GM21367 (cell line): ENCODE results near the gene WNT3A.
"Not testable (repeated sequence)": the region's sequence is repeated elsewhere in the genome, so short reads cannot be mapped to it uniquely, and the experiment has no call there.

Experiments
- ATAC-seq: cut with Tn5 transposase; IDR thresholded peaks from one replicate; pipeline ENCODE4 v1.9.1; 2021; ENCODE audit not compliant: unreplicated experiment

WNT3A gene

DNA sequence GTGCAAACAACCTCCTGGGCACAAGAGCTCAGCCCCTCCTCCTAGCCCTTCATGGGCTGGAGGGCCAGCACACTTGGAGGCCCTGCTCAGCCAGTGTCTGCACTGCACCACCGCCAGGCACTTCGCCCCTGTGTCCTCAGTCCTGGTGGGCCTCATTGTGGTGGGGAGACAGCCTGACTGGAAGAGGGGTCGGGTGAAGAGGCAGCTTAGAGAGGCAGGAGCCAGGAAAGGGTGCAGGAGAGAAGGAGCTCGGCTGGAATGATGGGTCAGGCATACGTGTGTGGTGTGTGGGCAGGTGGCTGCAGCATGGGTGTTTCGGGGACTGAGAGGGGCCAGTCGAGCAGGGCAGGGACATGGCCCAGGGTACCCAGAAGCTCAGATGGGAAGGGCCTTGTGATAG is 4.1 kb downstream of the WNT3A start:
- ATAC-seq = no peak

DNA sequence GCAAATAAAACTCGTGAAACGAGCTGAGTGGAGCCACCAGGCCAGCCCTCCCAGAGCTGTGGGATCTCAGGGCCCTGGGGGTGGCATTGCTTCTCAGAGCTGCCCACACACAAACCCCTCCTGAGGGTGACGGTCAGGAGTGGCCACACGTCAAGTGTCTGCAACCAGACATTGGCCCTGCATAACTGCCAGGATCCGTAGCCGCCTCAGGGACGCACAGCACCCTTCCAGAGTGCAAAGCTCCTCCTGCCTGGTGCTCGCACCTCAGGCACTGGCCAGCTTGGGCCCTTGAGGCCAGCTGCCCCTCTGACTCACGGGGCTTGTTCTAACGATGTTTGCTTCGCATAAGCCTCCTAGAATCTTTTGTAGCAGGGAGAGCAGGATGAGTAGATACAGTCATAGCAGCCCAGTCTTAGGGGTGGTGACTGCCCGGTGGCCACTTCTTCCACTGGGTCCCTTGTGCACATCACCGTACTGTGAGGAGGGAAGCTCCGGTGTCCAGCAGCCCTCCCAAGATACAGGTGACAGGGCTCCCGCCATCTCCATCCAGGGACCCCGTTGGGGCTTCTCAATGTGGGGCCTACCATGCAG is 5.0 kb downstream of the WNT3A start:
- ATAC-seq = no peak

DNA sequence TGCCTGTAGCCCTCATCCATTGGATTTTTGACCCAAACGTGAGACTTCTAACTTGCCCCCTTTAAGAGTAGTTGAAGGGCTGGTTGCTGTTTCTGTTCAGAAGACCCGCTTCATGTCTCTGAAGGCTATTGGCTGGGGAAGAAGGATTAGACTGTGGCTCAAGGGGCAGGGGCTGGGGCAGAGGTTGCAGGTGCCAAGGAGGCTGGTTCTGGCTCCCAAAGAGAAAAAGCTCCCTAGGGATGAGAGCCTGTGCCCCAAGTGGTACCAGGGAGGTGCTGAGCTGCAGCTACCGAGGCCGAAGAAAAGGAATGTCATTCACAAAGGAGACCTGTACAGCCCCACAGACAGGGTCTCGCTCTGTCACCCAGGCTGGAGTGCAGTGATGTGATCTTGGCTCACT is 5.8 kb downstream of the WNT3A start:
- no peak for ATAC-seq

DNA sequence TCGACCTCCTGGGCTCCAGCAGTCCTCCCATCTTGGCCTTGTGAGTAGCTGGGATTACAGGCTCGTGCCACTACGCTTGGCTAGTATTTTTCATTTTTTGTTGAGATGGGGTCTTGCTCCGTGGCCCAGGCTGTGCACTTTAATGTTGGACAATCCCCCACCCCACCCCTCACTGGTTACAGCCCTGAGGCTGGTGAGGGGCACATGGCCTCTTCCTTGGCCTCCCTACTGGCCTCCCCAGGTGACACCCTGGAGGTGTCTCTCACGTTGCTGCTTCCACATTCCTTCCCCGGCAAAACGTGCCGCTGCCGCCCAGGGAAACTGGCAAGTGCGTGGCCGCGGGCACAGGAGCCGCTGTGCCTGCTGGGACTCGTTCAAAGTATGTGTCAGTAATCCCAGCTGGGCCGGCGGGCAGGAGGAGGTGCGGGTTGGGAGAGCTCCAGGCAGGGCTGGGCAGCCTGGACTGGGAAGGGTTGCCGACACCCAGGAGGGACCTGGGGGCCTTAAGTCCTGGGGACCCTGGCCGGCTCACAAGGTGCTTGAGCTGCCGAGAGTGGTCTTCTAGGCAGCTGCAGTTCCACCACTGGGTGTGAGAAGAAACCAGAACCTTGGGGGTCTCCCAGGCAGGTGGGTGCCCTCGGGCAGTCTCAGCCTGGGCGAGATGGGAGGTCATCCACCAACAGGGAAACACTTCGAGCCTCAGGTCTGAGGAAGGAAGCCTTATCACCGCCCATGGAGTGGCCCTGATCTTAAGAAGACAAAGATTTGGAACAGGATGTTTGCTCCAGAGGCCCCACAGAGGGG is 6.5 kb downstream of the WNT3A start:
- no peak for ATAC-seq

DNA sequence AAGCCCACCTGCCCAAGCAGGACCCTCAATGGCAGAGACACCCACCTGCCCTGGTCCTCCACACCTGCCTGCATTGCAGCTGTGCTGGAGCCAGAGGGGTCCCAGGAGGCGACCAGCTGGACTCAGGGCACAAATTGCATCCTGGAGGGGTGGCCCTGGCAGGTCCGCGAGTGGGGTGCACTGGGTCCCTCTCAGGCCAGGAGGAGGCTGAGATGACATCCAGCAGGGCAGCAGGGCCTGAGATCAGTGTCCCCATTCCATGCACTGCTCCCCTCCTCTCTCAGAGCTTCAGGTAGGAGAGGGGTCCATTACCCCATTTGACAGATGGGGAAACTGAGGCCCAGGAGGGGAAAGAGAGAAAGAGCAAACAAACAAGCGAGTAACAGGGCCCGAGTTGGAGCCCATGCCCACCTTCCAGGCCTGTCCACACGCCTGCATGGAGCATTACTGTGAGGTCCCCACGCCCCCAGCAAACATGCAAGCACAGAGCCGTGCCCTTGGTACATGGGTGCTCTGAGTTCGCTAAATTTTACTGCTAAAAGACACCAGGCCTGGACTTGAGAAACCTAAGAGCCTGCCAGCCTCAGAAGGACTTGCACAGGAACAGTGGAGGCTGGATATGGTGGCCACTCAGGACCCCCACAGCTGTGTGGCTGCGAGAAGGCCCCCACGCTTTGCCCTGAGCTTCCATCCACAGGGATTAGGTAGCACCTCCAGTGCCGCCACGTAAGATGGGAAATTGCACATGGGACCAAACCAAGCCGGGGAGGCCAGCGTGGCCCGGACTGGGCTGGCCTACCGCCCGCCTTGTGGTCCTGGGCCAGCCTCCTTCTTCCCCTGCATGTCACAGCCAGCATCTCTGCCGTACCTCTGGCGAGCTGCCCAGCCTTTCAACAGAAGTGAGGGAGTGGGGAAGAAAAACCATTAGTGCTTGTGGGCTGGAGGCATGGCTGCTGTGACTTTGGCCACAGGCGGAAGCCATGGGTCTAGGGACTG is 7.4 kb downstream of the WNT3A start:
- no peak for ATAC-seq

DNA sequence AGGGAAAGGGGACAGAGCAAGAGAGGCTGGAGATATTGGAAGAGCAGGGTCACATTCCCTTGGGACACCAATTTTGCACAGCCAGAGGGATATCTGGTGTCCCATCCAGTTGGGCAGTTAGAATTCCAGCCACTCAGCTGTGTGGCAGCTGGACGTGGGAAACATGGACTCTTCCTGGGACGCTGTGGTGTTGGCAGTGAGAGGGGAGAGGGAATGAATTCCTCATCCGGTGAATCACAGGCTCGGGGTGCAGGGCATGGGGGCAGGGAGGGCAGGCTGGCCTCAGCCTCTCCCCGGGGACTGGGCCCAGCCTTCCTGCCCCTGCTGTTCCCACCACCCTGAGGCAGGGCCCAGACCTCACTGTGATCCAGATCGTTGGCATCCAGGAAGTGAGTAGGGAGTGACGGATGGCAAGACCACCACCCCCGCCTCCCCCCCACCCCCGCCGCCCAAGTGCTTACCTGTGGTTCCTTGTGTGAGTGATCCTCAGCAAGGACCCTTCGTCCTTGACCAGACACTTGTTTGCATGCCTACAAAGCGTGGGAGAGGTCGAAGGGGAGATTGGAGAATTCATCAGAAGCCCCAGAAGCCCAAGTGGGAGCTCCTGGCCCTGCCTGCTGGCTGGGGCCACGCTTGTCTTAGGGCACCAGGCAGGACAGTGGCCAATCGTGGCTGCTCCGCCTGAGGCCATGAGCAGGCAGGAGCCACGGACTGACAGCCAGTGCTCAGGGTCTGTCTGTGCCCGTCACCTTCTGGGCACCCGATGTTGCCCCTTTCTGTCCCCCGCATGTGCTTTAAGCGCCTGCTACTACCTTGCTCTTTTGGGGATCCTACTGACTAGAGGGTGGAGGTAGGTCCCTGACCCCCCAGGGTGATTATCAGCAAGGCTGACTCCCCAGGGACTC is 8.7 kb downstream of the WNT3A start:
- ATAC-seq = no peak

DNA sequence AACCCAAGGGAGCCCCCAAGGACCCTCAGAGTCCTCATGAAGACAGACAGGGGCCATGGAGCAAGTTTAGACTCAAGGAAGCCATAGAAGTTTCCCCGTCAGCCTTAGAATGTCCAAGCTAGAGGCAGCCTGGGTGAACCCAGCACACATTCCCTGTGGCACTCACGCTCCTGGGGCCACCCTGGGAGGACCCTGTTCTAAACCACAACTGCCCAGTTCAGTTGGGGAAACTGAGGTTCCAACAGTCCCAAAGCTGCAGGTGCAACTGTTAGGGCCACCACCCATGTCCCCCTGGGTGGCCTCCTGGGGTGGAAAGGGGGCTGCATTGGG is 9.3 kb downstream of the WNT3A start:
- no peak for ATAC-seq

DNA sequence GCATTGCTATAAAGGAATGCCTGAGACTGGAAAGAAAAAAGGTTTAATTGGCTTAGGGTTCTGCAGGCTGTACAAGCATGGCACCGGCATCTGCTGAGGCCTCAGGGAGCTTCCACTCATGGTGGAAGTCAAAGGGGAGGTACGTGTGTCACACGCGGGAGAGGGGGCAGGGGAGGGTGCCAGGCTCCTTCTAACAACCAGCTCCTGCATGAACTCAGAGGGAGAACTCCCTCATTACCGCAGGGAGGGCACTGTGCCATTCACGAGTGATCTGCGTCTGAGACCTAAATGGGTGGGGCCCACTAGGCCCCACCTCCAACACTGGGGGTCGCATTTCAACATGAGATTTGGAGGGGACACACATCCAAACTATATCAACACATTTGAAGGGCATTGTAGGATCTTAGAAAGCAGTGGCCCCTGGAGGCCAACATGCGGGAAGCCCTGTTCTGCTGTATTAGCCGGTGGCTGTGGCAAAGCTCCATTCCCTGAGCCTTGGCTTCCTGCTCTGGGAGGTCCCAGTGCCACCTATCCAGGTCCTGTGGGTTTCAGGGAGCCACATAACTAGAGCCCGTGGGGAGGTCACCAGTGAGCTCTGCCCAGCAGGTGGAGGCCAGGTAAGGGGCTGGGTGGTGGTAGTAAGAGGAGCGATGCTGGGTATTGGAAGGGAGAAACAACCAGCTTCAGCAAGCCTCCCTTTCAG is 10.0 kb downstream of the WNT3A start:
- ATAC-seq = no peak

DNA sequence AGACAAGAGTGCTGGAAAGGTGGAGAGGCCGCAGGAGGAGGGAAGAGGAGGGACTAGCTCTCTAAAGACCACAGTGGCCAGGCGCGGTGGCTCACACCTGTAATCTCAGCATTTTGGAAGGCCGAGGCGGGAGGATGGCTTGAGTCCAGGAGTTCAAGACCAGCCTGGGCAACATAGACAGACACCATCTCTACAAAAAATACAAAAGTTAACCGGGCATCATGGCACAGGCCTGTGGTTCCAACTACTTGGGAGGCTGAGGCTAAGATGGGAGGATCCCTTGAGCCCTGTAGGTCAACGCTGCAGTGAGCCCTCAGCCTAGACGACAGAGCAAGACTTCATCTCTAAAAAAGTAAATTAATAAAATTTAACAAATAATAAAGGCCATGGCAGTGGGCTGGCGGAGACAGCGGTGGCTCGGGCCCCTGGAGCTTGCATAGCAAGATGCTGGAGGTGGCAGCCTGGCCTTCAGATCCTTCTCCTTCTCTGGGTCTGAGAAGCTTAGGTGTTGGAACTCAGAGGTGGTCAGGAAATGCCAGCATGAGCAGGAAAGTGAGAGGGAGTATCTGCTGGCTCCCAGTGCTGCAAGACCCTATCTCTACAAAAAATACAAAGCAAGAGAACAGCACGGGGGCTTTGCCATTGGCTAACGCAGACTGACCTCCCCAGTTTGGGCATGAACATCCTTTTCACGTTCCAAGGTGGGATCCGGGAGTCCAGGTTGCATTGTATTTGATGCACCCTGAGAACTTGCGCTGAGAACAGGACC is 10.7 kb downstream of the WNT3A start:
- ATAC-seq = no peak

DNA sequence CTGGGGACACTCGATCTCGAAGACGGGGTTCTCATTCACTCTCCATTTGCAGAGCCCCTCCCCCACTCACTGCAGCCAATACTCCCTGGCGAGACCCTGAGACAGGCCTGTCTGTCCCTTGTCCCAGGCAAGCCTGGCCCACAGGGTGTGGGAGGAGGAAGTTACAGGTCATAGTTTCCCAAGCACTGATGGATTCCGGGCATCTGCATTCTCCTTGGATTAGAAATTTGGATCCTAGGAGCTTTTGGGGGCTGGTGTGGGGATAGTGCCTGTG is 11.3 kb downstream of the WNT3A start:
- ATAC-seq = no peak

DNA sequence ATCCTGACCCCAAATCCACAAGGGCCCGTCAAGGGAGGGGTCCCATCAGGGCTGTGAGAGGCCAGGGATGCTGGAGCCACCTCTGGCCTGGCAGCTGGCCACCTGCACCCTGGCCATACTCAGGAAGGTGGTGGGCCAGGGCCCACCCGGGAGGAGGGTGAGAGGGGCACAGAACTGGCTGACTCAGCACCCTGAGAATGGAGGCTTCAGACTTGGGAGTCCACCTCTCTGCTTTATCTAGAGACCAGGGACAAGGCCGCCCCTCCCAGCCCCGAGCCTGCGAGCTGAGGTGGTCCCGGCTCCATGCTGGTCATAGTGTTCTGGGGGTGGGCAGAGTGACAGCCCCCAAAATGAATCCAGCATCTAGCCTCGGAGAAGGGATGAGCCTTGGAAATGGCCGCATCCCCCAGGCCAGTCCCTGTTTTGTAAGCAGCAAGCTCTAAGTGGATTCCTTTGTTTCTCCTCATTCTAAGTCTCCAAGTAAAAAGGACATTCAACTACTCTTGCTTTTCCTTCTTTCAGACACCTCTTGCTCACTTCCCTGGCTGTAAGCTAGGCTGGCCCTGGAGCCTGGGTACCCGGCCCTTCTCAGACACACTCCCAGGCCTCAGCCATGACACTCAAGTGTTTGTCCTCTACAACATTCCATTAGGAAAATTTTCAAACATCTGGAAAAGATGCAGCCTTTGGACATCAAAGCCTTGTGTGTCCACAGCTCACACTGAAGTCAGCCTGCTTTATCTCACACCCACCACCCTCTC is 12.3 kb downstream of the WNT3A start:
- no peak for ATAC-seq

DNA sequence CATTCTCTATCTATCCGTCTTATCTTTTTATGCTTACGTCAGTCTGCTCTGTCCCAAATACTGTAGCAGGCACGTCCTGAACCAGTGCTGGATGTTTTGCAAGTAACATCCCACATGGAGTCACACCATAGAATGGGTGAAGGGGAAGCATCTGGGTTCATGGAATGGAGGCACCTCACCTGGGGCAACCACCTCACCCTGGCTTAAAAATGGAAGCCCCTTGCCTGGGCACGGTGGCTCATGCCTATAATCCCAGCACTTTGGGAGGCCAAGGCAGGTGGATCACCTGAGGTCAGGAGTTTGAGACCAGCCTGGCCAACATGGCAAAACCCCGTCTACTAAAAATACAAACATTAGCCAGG is 12.9 kb downstream of the WNT3A start:
- ATAC-seq = not testable (repeated sequence)

DNA sequence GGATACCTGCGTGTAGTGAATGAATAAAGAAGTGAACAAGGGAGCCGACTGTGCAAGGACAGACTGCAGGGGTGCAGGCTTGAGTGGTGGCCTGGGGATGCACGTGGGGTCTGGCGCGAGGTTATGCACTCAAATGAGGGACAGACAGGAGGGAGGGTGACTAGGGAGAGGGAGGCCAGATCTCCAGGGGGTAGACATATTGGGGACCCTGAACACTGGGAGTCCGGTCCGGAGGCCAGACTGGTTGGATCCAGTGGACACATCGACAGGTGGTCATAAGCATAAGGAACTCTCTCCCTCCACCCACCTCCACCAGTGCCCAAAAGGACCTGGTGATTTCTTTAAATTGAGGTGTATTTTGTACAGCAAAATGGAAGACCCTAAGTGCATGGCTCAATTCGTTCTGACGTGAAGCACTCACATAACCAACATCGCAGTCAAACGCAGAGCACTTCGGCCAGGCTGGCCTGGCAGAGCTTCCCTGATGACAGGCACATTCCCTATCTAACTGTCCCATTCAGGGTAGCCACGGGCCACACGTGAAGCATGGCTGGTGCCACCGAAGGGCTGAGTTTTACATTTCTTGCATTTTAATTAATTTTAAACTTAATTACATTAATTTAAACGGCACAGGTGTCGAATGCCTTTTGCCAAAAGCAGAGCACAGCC is 14.0 kb downstream of the WNT3A start:
- ATAC-seq = no peak

DNA sequence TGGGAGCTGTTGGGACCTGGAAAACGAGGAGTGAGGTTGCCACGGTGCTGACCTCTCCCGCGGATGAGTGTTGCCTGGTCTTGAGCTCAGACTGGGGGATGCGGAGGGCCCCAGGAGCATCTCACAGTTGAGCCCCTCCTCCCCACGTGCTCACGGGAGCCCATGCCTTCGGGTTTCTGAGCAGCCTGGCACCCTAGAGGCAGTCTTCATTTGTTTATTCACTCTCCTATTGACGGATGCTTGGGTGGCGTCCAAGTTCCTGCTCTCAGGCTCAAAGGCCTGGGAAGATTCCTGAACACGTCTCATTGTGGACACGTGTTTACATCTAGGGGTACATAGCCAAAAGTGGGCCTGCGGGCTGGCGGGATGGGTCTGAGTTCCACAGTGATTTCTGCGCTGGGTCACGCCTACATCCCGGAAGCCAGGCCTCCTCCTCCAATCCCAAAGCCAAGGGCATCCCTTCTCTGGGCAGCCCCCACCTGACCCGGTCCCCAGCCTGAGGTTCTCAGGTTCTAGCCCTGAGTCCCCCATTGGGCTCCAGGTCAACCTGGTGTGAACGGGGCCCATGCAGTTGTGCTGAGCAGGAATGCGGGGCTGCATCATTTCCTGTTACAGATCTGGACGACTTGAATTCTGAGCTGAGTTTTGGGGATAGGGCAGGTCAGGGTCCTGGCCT is 14.7 kb downstream of the WNT3A start:
- no peak for ATAC-seq

DNA sequence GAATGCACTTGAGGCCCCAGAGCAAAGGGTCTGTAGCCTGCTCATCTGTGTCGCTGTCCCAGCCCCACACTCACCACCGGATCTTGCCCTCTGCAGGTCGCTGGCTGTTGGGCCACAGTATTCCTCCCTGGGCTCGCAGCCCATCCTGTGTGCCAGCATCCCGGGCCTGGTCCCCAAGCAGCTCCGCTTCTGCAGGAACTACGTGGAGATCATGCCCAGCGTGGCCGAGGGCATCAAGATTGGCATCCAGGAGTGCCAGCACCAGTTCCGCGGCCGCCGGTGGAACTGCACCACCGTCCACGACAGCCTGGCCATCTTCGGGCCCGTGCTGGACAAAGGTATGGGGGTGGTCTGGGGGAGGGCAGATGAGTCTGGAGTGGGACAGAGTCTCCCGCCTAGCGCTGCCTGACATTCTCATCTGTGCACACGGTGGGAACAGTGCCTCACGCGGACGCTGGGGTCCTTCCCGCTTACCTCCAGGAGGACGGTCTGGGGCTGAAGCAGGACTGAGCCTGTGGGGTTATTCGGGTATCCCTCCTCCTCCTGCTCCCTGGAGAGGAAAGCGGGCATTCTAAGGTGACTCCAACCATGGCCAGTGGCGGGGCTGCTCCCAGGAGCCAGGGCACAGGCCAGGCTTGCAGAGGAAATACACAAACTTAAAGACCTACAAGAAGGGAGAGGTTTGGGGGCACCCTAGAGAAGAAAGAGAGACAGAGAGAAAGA is 15.9 kb downstream of the WNT3A start:
- ATAC-seq = no peak

DNA sequence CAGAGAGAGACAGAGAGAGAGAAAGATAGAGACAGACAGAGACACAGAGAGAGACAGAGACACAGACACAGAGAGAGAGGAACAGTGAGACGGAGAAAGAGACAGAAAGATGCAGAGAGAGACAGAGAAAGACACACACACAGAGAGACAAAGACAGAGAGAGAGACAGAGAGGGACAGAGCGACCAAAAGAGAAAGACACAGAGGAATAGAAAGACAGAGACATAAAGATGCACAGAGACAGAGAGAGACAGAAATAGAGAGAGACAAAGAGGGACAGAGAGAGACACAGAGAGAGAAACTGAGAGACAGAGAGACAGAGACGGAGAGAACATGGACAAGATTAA is 16.5 kb downstream of the WNT3A start:
- ATAC-seq = no peak

DNA sequence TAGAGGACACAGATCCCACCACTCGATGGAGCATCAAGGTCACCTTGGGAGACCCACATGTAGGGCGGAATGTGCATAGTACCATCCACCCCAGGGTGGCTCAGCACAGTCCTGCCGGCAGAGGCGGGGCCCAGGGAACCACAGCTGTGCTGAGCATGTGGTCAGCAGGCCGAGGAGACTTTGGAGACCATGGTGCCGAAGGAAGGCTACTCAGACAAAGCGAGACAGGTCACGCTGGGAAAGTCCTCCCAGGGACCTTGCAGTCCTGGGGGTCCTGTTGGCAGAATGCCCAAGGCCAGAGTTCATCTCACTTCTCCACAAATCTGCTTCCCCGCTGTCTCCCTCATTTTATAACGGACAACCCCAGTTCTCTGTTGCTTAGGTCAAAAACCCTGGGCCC is 22.5 kb downstream of the WNT3A start:
- no peak for ATAC-seq
